A549 (cell line): ENCODE results near the gene CA10.

ENCODE experiments used
- CTCF ChIP-seq: fragments of >200 bp; sonication (Bioruptor Twin); formaldehyde crosslinking; IDR thresholded peaks from 3 replicates; pipeline ENCODE4 v1.5.1; 2016
- EP300 ChIP-seq, 2 experiments: fragments of >200 bp; sonication (Bioruptor Twin); formaldehyde crosslinking; IDR thresholded peaks; 2 replicates in 1 of 2; 3 replicates in 1 of 2; pipeline ENCODE4 v1.6.1; 2016 to 2017
- ESRRA ChIP-seq: fragments of 150-350 bp; IDR thresholded peaks from 2 replicates; pipeline ENCODE4 v1.6.1; 2014; ENCODE audit warnings: mild to moderate bottlenecking, low read length, borderline replicate concordance
- POLR2A ChIP-seq: IDR thresholded peaks from 2 replicates; pipeline ENCODE4 v1.6.1; 2012; ENCODE audit warnings: mild to moderate bottlenecking, low read length
- RAD21 ChIP-seq, 2 experiments: fragments of >200 bp in 1 of 2; sonication (Bioruptor Twin) in 1 of 2; formaldehyde crosslinking in 1 of 2; IDR thresholded peaks in 1 of 2; conservative IDR thresholded peaks in 1 of 2; 2 replicates in 1 of 2; 3 replicates in 1 of 2; pipeline ENCODE4 v1.6.1; 2012 to 2018; ENCODE audit warnings: inconsistent platforms in 1 of 2
- ZSCAN20 ChIP-seq: fragments of 250-450 bp; sonication (Bioruptor Pico); IDR thresholded peaks from 2 replicates; pipeline ENCODE4 v1.8.0; 2022; ENCODE audit warnings: mild to moderate bottlenecking, moderate library complexity

DNA sequence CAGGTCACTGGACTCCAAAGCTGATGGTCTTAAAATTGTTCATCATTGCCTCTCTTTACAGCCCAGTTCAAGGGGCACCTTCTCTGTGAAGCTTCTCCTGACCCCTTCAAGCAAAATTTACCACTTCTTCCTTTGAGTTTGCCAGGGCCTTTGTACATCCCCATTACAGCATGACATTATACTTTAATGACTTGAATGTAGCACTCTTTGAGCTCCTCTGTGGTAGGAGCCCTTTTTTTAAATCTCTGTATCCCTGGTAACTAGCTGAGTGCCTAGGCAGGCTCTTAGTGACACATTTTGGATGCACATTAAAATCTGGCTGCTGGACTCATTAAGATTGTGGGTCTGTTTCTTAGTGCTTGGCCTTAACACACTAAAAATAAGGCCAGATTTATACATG, 412.1 kb downstream of the CA10 start:
- TF ChIP-seq CTCF (no peak), ZSCAN20 (no peak), POLR2A (no peak), RAD21 (conservative IDR thresholded peaks at IDR 0.05 in 1 of 2, IDR thresholded peaks at IDR 0.05 in 1 of 2) (no peak), ESRRA (no peak), EP300 (IDR thresholded peaks at IDR 0.05) (no peak)
